B cell (primary cell): ENCODE data around the gene DRC7.

Experiments
- CTCF ChIP-seq: fragments of 200-600 bp; IDR thresholded peaks from one replicate; pipeline ENCODE4 v1.8.0; 2022; ENCODE audit warnings: antibody characterized with exemption, mild to moderate bottlenecking
- EZH2 ChIP-seq: IDR thresholded peaks from 2 replicates; pipeline ENCODE4 v1.6.1; 2012; ENCODE audit warnings: borderline replicate concordance, low read depth, mild to moderate bottlenecking, moderate library complexity, low read length; ENCODE audit not compliant: insufficient read depth, poor library complexity, severe bottlenecking

- TF ChIP-seq CTCF (no peak), EZH2 (no peak)
These were observed 6.1 kb upstream of the DRC7 start for GRCh38 chr16:57688487-57688986.
